ENCODE data around the gene LTBR. TPM values are rescaled to one million over a fixed set of nuclear protein-coding genes. Genes with fewer than 3 reads are reported as not detected.

Gene LTBR
- total RNA-seq, 3 donors from 2014 or later: 114 to 142 (median 135) TPM

DNA sequence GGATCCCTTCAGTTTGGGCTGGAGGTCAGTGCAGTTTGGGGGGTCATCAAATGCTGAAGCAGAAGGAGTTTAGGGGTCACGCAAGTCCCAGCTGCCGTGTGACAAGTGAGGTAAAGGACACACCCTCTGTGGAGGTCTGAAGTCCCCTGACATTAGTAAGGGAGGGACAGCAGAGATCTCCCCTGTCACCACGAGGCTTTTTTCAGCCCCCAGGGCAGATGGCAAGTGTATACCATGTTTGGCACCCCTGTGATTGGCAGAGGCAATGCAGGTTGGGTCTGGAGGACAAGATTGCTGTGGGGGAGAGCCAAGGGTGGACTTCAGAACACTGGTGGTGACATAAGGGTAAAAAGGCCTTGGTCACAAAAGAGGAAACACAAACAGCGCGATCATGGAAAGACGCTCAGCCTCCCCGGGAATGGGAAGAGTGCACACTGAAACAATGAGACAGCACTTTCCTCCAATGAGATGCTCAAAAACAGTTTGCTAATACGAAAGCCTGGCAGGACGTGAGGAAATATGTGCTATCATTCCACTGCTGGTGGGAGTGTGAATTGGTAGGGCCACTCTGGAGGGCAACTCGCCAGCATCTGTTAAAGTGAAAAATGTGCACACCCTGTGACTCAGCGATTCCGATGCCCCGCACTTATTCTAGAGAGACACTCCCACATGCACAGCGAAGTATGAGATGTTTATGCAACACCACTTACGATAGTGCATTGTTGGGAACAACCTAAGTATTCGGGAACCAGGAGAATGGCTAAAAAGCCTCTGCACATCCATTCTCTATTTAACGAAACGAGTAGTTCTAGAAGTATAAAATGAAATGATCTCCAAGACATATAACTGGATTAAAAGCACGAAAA lies 46.4 kb downstream of the LTBR start:
- ATAC-seq (peak; percentile 85), DNase-seq (peak; percentile 71 to 81 (median 80))
- H3K4me1 ChIP-seq (ENCODE audit: low read depth): peaks cover 9% of the 10 kb centered on the region
- H3K9me3 ChIP-seq: no peaks in the 10 kb centered on the region
- intact Hi-C loops (cut with DNase I, micrococcal nuclease): no loop called here
- TF ChIP-seq, protein P1, sequence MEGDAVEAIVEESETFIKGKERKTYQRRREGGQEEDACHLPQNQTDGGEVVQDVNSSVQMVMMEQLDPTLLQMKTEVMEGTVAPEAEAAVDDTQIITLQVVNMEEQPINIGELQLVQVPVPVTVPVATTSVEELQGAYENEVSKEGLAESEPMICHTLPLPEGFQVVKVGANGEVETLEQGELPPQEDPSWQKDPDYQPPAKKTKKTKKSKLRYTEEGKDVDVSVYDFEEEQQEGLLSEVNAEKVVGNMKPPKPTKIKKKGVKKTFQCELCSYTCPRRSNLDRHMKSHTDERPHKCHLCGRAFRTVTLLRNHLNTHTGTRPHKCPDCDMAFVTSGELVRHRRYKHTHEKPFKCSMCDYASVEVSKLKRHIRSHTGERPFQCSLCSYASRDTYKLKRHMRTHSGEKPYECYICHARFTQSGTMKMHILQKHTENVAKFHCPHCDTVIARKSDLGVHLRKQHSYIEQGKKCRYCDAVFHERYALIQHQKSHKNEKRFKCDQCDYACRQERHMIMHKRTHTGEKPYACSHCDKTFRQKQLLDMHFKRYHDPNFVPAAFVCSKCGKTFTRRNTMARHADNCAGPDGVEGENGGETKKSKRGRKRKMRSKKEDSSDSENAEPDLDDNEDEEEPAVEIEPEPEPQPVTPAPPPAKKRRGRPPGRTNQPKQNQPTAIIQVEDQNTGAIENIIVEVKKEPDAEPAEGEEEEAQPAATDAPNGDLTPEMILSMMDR (IDR thresholded peaks at IDR 0.05): no peak
- H3K36me3 ChIP-seq (ENCODE audit: low read depth): no peaks in the 10 kb centered on the region
- no peak overlapping the region for H3K4me3 ChIP-seq

DNA sequence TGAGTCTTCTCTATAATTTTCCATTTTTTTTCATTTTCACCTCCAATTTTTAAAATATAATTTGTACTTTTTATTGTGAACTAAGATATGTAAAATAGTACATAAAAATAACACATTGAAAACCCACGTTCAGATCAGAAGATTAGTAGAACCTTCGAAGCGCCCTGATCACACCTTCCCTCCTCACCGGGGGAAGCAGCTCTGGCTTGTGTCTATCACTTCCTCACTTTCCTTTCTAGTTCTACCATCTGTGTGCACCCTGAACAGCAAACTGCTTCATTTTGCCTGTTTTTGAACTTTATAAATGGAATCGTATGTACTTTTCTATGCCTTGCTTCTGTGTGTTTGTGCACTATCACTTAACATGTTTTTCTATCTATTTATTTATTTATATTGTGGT lies 49.0 kb downstream of the LTBR start:
- no peaks in the 10 kb centered on the region for H3K9me3 ChIP-seq
- no peaks in the 10 kb centered on the region for H3K36me3 ChIP-seq (ENCODE audit: low read depth)
- intact Hi-C loops (cut with DNase I, micrococcal nuclease): no loop called here
- DNase-seq (no peak), ATAC-seq (no peak)
- peaks cover 9% of the 10 kb centered on the region for H3K4me1 ChIP-seq (ENCODE audit: low read depth)
- no peak overlapping the region for H3K4me3 ChIP-seq
- TF ChIP-seq, protein P1 (IDR thresholded peaks at IDR 0.05): no peak

DNA sequence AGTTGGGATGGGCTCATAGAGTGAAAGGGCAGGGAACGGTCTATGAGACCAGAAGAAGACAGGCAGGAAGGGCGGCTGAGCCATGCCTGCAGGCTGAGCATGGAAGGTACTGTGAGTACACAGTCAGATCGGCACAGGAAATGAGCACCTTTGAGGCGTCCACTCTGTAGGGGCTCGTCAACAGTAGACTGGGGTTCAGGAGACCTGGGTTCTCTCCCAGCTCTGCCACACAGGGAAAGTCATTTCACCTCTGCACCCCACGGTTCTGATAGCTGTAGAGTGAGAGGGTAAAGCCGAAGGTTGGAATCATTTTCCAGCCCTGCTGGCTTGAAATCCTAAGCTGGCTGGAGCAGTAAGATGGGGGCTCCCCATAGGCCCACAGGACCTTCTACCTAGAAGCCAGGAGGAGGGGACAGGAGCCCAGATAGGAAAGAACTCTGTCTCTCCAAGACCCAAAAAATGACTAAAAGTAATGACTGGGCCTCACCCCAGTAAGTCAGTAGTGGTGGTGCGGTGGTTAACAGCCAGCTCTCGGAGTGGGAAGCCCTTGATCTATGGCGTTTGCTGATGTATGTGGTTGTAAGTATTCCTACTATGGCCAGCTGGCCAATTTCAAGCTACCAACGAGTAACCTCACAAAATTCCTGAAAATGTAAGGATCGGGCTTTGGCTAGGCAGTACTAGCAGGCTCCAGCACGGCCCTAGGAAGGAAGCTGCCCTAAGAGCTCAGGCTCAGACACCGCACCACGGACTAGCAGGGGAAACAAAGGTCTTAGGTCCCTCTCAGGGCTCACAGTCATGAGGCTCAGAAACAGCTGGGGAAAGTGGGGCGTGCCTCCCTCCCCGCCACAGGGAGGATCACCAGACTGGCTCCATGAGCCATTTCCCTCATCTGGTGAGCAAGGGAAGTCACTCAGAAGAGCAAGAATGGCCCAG lies 50.5 kb downstream of the LTBR start:
- Histone ChIP-seq H3K9me3 (no peaks in the 10 kb centered on the region), H3K36me3 (ENCODE audit: low read depth) (no peaks in the 10 kb centered on the region), H3K4me1 (ENCODE audit: low read depth) (peaks cover 9% of the 10 kb centered on the region), H3K4me3 (no peak overlapping the region)
- DNase-seq (no peak), ATAC-seq (peak; percentile 42)
- TF ChIP-seq, protein P1 (IDR thresholded peaks at IDR 0.05): no peak
- intact Hi-C loops (cut with DNase I, micrococcal nuclease): no loop called here

DNA sequence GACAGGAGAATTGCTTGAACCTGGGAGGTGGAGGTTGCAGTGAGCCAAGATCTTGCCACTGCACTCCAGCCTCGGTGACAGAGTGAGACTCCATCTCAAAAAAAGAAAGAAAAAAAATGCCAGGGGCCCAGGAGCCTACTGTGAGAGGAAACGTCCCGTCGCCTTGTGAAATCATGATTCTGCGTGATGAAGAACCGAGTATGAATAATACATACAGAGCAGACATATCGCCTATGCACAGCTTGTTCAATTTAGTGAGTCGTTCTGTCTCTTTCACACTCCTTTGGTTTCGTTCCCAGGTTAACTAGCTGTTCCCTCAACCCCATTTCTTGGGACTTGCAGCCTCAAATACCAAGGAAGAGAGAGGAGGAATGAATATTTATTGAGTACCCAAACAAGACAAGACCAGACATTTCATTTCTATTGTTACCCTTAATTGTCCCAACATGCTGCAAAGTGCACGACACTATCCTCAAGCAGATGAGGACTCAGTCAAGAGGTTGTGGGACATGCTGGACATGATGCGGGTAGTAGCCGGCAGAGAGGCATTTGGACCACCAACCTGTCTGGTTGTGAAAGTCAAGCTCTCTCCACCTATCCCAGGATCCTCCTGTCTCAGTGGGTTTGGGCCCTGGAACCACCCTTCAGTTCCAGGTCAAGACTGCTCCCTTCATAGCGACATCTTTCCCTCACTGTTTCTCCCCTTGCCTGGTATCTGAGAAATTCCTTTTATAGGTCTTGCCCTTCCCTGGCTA lies 52.2 kb downstream of the LTBR start:
- DNase-seq (no peak), ATAC-seq (no peak)
- Histone ChIP-seq H3K36me3 (ENCODE audit: low read depth) (no peaks in the 10 kb centered on the region), H3K9me3 (no peaks in the 10 kb centered on the region), H3K4me1 (ENCODE audit: low read depth) (peaks cover 3% of the 10 kb centered on the region), H3K4me3 (no peak overlapping the region)
- intact Hi-C loops (cut with DNase I, micrococcal nuclease): no loop called here
- TF ChIP-seq, protein P1 (IDR thresholded peaks at IDR 0.05): no peak

DNA sequence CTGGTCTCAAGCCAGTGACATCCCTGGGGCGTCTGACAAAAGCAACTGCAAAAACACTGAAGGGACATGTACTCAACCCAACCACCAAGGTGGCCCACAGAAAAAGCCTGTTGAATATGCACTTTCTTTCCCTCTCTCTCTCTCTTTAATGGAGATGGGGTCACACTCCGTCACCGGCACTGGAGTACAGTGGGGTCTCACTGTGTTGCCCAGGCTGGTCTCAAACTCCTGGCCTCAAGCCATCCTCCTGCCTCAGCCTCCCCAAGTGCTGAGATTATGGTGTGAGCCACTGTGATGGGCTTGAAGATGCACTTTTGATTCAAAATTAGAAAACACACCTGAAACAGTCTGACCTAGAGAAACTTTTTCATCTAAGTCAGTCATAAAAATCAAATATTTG lies 53.6 kb downstream of the LTBR start:
- TF ChIP-seq, protein P1 (IDR thresholded peaks at IDR 0.05): no peak
- intact Hi-C loops (cut with DNase I, micrococcal nuclease): no loop called here
- no peak for DNase-seq
- no peak overlapping the region for H3K4me3 ChIP-seq
- H3K36me3 ChIP-seq (ENCODE audit: low read depth): no peaks in the 10 kb centered on the region
- no peaks in the 10 kb centered on the region for H3K9me3 ChIP-seq
- no peak for ATAC-seq
- H3K4me1 ChIP-seq (ENCODE audit: low read depth): no peaks in the 10 kb centered on the region
